HepG2 (cell line): ENCODE data around the gene HES3. TPM values are rescaled to one million over a fixed set of nuclear protein-coding genes. Genes with fewer than 3 reads are reported as not detected.

Source experiments
- AKAP8 ChIP-seq: sonication (generic); formaldehyde crosslinking; IDR thresholded peaks from 2 replicates; pipeline ENCODE4 v1.5.1; 2020; ENCODE audit warnings: mild to moderate bottlenecking, missing genetic modification reagents
- ARNTL ChIP-seq: sonication (generic); formaldehyde crosslinking; IDR thresholded peaks from 2 replicates; pipeline ENCODE4 v1.4.0; 2020; ENCODE audit warnings: mild to moderate bottlenecking, missing genetic modification reagents
- ATF7-NPFF ChIP-seq: sonication (generic); formaldehyde crosslinking; IDR thresholded peaks from 2 replicates; pipeline ENCODE4 v1.8.1; 2023; ENCODE audit warnings: mild to moderate bottlenecking, low read depth, missing genetic modification reagents, moderate library complexity
- DMAP1 ChIP-seq: IDR thresholded peaks from 2 replicates; pipeline ENCODE4 v1.6.1; 2016
- DR1 ChIP-seq: sonication (generic); formaldehyde crosslinking; IDR thresholded peaks from 2 replicates; pipeline ENCODE4 v1.8.0; 2021; ENCODE audit warnings: mild to moderate bottlenecking, missing genetic modification reagents, inconsistent platforms
- ETV6 ChIP-seq: sonication (generic); formaldehyde crosslinking; conservative IDR thresholded peaks from 2 replicates; pipeline ENCODE4 v1.4.0; 2020; ENCODE audit warnings: missing genetic modification reagents
- GABPB1 ChIP-seq: IDR thresholded peaks from 2 replicates; pipeline ENCODE4 v1.6.1; 2016; ENCODE audit warnings: mild to moderate bottlenecking, missing genetic modification reagents, moderate library complexity, missing compliant biosample characterization
- GLMP ChIP-seq: sonication (generic); formaldehyde crosslinking; IDR thresholded peaks from 2 replicates; pipeline ENCODE4 v1.9.0; 2021; ENCODE audit warnings: missing genetic modification reagents, mild to moderate bottlenecking, borderline replicate concordance
- HHEX ChIP-seq: IDR thresholded peaks from 2 replicates; pipeline ENCODE4 v1.6.1; 2016; ENCODE audit warnings: control low read depth
- HNF4G ChIP-seq, 2 experiments: sonication (generic) in 1 of 2; formaldehyde crosslinking in 1 of 2; IDR thresholded peaks; 2 replicates each; pipeline versions ENCODE4 v1.4.0 to v1.6.1; 2011 to 2020; ENCODE audit warnings: borderline replicate concordance in 2 of 2, low read depth in 2 of 2, mild to moderate bottlenecking in 2 of 2, low read length in 1 of 2, missing genetic modification reagents in 1 of 2, moderate library complexity in 1 of 2
- LCORL ChIP-seq, 2 experiments: fragments of 450-650 bp in 1 of 2; sonication (generic) in 1 of 2; formaldehyde crosslinking in 1 of 2; IDR thresholded peaks; 2 replicates each; pipeline versions ENCODE4 v1.5.0 to v1.6.1; 2017 to 2020; ENCODE audit warnings: antibody characterized with exemption in 1 of 2, missing genetic modification reagents in 1 of 2
- MLLT10 ChIP-seq: sonication (generic); formaldehyde crosslinking; IDR thresholded peaks from 2 replicates; pipeline ENCODE4 v1.4.0; 2020; ENCODE audit warnings: missing genetic modification reagents
- MNT ChIP-seq: fragments of 450-650 bp; IDR thresholded peaks from 2 replicates; pipeline ENCODE4 v1.6.1; 2016
- MXD3 ChIP-seq: IDR thresholded peaks from 2 replicates; pipeline ENCODE4 v1.6.1; 2016; ENCODE audit warnings: mild to moderate bottlenecking, missing biosample characterization, missing genetic modification reagents
- NCOA1 ChIP-seq: sonication (generic); formaldehyde crosslinking; IDR thresholded peaks from 2 replicates; pipeline ENCODE4 v1.9.0; 2021; ENCODE audit warnings: missing genetic modification reagents
- NR1H2 ChIP-seq: sonication (generic); formaldehyde crosslinking; IDR thresholded peaks from 2 replicates; pipeline ENCODE4 v1.8.1; 2022; ENCODE audit warnings: low read depth, missing genetic modification reagents, borderline replicate concordance
- RBM39 ChIP-seq: fragments of 200-400 bp; formaldehyde crosslinking; IDR thresholded peaks from one replicate; pipeline ENCODE4 v1.6.1; 2018; ENCODE audit warnings: antibody characterized with exemption, mild to moderate bottlenecking, low read depth, low read length; ENCODE audit not compliant: poor library complexity, severe bottlenecking
- SETDB1 ChIP-seq: sonication (generic); formaldehyde crosslinking; IDR thresholded peaks from 2 replicates; pipeline ENCODE4 v1.5.1; 2020; ENCODE audit warnings: missing genetic modification reagents, mild to moderate bottlenecking, borderline replicate concordance
- SNAPC2 ChIP-seq: sonication (generic); formaldehyde crosslinking; IDR thresholded peaks from 2 replicates; pipeline ENCODE4 v1.8.1; 2022; ENCODE audit warnings: mild to moderate bottlenecking, missing genetic modification reagents
- STAG1 ChIP-seq: sonication (generic); formaldehyde crosslinking; IDR thresholded peaks from 2 replicates; pipeline ENCODE4 v1.4.0; 2020; ENCODE audit warnings: missing genetic modification reagents
- TIGD3 ChIP-seq: sonication (generic); formaldehyde crosslinking; IDR thresholded peaks from 2 replicates; pipeline ENCODE4 v1.5.1; 2020; ENCODE audit warnings: mild to moderate bottlenecking, missing genetic modification reagents, borderline replicate concordance
- ZNF136 ChIP-seq: sonication (generic); formaldehyde crosslinking; IDR thresholded peaks from 2 replicates; pipeline ENCODE4 v1.8.1; 2022; ENCODE audit warnings: low read depth, mild to moderate bottlenecking, moderate library complexity, missing genetic modification reagents
- ZNF788 ChIP-seq: sonication (generic); formaldehyde crosslinking; IDR thresholded peaks from 2 replicates; pipeline ENCODE4 v1.5.0; 2020; ENCODE audit warnings: mild to moderate bottlenecking, missing genetic modification reagents, borderline replicate concordance
- ZNF790 ChIP-seq: sonication (generic); formaldehyde crosslinking; IDR thresholded peaks from 2 replicates; pipeline ENCODE4 v1.8.0; 2022; ENCODE audit warnings: missing genetic modification reagents, mild to moderate bottlenecking, borderline replicate concordance
- ZNF879 ChIP-seq: sonication (generic); formaldehyde crosslinking; IDR thresholded peaks from 2 replicates; pipeline ENCODE4 v1.8.1; 2023; ENCODE audit warnings: missing genetic modification reagents
- polyA plus RNA-seq, 8 experiments: library from polyadenylated mRNA; depleted of rRNA in 3 of 8; stranded (reverse) in 7 of 8; unstranded in 1 of 8; fragments of >200 nt; fragmentation: Illumina TruSeq in 4 of 8; extraction: Trizol in 4 of 8; gene quantifications; 2 replicates each; pipeline versions ENCODE4 v1.2.1 to v1.2.3, GENCODE V29; 2011 to 2016; ENCODE audit warnings: low read depth in 4 of 8, missing spikeins in 1 of 8, mixed read lengths in 1 of 8; ENCODE audit not compliant: insufficient read depth in 1 of 8
- total RNA-seq, 5 experiments: library from RNA; depleted of rRNA; stranded (reverse); fragments of >200 nt; fragmentation: Illumina TruSeq; extraction: Trizol; gene quantifications; 2 replicates each; pipeline ENCODE4 v1.2.3, GENCODE V29; 2016; ENCODE audit warnings: low read depth in 1 of 5

Gene HES3
- total and polyA plus RNA-seq, 2 of the 13 experiments (the other 11 are each of a cell fraction or from before 2014, with no cell fraction given) = not detected

- TF ChIP-seq MNT (no peak), ARNTL (CRISPR knock-in tag) (peak; percentile 31; the same call in 1 of the 2 replicates), MXD3 (peak; percentile 41; the same call in 1 of the 2 replicates), ETV6 (CRISPR knock-in tag) (0 out of 2 replicates have a peak, but pooled peaks have one; percentile 36), HHEX (no peak), NCOA1 (CRISPR knock-in tag) (peak; percentile 83), NR1H2 (CRISPR knock-in tag) (no peak; the same call in 1 of the 2 replicates), ZNF790 (CRISPR knock-in tag) (no peak), MLLT10 (no peak), ZNF879 (CRISPR knock-in tag) (peak; percentile 61; the same call in 1 of the 2 replicates), ZNF788 (peak; percentile 80; the same call in 1 of the 2 replicates), RBM39 (peak; percentile 83), GLMP (CRISPR knock-in tag) (no peak), SETDB1 (CRISPR knock-in tag) (no peak), SNAPC2 (CRISPR knock-in tag) (no peak), HNF4G (IDR thresholded peaks at IDR 0.05; ENCODE audit: borderline replicate concordance, low read depth, low read length) (no peak), HNF4G (CRISPR knock-in tag; IDR thresholded peaks at IDR 0.05; ENCODE audit: borderline replicate concordance, low read depth) (no peak; the same call in 1 of the 2 replicates), GABPB1 (peak; percentile 92), DMAP1 (CRISPR knock-in tag) (peak; percentile 88), DR1 (CRISPR knock-in tag) (0 out of 2 replicates have a peak, but pooled peaks have one; percentile 86), TIGD3 (CRISPR knock-in tag) (peak; percentile 68; the same call in 1 of the 2 replicates), ATF7-NPFF (peak; percentile 50; the same call in 1 of the 2 replicates), AKAP8 (0 out of 2 replicates have a peak, but pooled peaks have one; percentile 58), LCORL (IDR thresholded peaks at IDR 0.05) (no peak), LCORL (CRISPR knock-in tag; IDR thresholded peaks at IDR 0.05) (peak; percentile 89), ZNF136 (CRISPR knock-in tag) (no peak), STAG1 (CRISPR knock-in tag) (0 out of 2 replicates have a peak, but pooled peaks have one; percentile 7)
Measured at GRCh38 chr1:6205849-6206519, 38.0 kb upstream of the HES3 start, which contains the start of gene RNF207 (continued).
